GM18508 (cell line): ENCODE measurements around the gene PEDS1.
"Not testable (repeated sequence)": the region's sequence is repeated elsewhere in the genome, so short reads cannot be mapped to it uniquely, and the experiment has no call there.

Experiments used
- ATAC-seq: cut with Tn5 transposase; IDR thresholded peaks from one replicate; pipeline ENCODE4 v1.9.1; 2021; ENCODE audit warnings: moderate number of reproducible peaks; ENCODE audit not compliant: insufficient read depth, unreplicated experiment

PEDS1 gene

GRCh38 chr20:50191065-50191543 lies 37.6 kb upstream of the PEDS1 start:
- ATAC-seq = no peak

- no peak for ATAC-seq
These were observed 36.9 kb upstream of the PEDS1 start, which contains the start of gene CEBPB for GRCh38 chr20:50190251-50191064. Gene CEBPB (plus strand): TSS chr20:50190830. CDS start chr20:50191034, 204 bp downstream.

GRCh38 chr20:50189681-50190250 lies 36.2 kb upstream of the PEDS1 start:
- ATAC-seq = no peak

- no peak for ATAC-seq
These were observed 35.6 kb upstream of the PEDS1 start for GRCh38 chr20:50188879-50189680.

- no peak for ATAC-seq
These were observed 34.8 kb upstream of the PEDS1 start for GRCh38 chr20:50188287-50188688.

- no peak for ATAC-seq
These were observed 34.0 kb upstream of the PEDS1 start for GRCh38 chr20:50187403-50188051.

GRCh38 chr20:50186987-50187402 lies 33.5 kb upstream of the PEDS1 start:
- no peak for ATAC-seq

GRCh38 chr20:50186151-50186885 lies 32.8 kb upstream of the PEDS1 start:
- no peak for ATAC-seq

GRCh38 chr20:50185426-50185825 lies 31.9 kb upstream of the PEDS1 start:
- ATAC-seq = no peak

- ATAC-seq = no peak
These were observed 28.8 kb upstream of the PEDS1 start for GRCh38 chr20:50182346-50182745.

- ATAC-seq = no peak
These were observed 27.8 kb upstream of the PEDS1 start for GRCh38 chr20:50181344-50181743.

GRCh38 chr20:50178672-50179071 lies 25.1 kb upstream of the PEDS1 start:
- not testable (repeated sequence) for ATAC-seq

GRCh38 chr20:50175938-50176933 lies 22.7 kb upstream of the PEDS1 start:
- ATAC-seq = no peak

- ATAC-seq = no peak
These were observed 20.9 kb upstream of the PEDS1 start for GRCh38 chr20:50174456-50174855.

- no peak for ATAC-seq
These were observed 19.0 kb upstream of the PEDS1 start for GRCh38 chr20:50172347-50173013.

GRCh38 chr20:50170549-50171220 lies 17.2 kb upstream of the PEDS1 start:
- ATAC-seq = no peak

GRCh38 chr20:50169329-50169823 lies 15.9 kb upstream of the PEDS1 start:
- no peak for ATAC-seq
